Eye (tissue), 1 donor: ENCODE results near the gene TMEM132C.
"Not testable (repeated sequence)": the region's sequence is repeated elsewhere in the genome, so short reads cannot be mapped to it uniquely, and the experiment has no call there.

ENCODE experiments used
- DNase-seq: peaks from one replicate; pipeline ENCODE4 v3.0.0-alpha.2; 2015

Gene TMEM132C

DNA sequence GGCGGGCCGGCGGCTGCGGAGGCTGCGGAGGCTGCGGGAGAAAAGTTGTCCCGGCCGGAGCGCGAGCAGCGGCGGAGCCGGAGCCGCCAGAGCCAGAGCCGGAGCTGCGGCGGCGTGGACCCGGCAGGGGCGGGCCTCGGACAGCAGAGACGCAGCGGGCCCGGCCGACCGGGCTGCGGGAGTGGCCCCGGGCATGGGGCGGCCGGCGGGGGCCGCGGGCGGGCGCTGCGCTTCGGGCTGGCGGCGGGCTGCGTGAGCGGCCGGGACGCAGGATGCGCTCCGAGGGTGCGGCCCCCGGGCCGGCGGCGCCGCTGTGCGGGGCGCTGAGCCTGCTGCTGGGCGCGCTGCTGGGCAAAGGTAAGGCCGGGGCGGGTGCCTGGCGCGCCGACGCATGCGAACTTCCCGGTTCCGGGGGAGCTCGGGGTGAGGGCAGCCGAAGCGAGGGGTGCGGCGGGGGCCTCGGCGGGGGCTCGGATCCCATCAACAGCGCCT is at the start of gene TMEM132C:
Gene TMEM132C, plus strand, starts transcription at position 40 of the 492 bp plus-strand sequence. Its CDS starts 233 bp downstream, at position 273.
- peak; percentile 48 for DNase-seq

DNA sequence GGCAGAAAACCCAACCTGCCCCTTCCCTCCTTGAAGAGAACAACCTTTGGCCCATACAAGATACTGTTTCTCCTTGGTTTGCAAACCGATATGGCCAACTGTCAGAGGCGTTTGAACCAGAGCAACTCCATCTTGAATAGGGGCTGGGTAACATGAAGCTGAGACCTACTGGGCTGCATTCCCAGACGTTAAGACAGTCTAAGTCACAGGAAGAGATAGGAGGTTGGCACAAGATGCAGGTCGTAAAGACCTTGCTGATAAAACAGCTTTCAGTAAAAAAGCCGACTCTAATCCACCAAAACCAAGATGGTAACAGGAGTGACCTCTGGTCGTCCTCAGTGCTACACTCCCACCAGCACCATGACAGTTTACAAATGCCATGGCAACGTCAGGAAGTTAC is 42.7 kb upstream of the TMEM132C start:
- no peak for DNase-seq

DNA sequence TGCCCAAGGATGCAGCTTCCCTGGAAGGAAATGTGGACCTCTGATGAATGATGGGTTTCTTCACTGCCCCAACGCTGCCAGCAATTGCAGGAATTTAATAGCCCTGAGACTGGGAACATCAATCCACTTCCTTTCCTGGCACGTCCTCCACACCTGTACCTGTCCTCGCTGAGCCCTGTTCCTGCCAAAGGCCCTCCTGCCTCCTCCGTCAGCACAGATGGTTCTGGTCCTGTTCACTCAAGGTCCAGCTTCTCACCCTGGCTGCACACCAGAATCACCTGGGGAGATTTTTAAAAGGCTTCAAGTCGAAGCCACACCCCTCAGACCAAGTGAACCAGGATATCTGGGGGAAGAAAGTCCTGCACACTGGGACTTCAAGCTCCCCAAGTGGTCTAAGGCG is 38.4 kb upstream of the TMEM132C start:
- no peak for DNase-seq

DNA sequence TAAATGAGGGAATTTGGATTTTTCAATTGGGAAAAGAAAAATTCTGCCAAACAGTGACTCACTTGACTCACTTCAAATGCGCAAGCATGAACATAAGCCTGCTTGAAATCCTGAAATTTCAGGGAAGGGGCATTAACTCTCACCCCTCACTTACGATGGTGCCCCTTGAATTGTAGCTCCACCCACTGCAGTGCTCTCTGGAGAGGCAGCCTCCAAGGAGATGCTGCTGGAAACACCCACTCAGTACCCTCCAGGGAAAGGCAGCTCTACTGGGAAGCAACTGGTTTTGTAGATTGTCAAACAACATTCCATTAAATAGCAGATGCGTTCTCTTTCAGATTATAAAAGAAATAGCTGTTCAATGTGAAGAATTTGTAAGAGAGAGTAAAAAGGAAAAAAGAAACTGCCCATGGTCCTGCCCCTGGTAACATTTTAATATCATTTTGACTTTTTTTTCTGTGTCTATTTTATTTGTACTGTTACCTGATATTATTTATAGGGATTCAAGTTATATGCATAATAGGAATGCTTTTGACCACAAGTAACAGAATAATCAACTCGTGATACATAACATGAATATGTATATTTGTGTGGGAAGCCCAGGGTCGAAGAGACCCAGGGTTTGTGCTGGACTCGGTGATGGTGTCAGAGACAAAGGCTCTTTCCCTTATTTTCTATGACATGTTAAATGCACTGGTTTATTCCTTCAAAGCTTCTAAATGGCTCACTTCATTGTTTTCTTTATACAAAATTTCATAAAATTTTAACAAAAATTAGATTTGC is 31.1 kb upstream of the TMEM132C start:
- no peak for DNase-seq

DNA sequence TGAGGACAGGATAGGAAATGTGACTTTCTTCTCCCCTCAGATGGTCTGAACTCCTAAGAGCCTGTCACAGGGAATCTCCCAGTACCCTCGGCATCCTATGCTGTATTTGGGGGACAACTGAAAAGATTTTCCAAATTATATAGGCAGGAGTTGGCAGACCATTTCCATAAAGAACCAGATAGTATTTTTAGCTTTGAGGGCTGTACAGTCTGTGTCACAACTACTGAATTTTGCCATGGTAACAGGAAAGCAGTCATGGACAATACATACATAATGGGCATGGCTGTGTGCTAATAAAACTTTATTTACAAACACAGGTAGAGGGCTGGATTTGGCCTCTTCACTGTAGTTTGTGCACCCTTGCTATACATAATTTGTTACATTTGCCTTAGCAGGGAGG is 30.4 kb upstream of the TMEM132C start:
- no peak for DNase-seq

DNA sequence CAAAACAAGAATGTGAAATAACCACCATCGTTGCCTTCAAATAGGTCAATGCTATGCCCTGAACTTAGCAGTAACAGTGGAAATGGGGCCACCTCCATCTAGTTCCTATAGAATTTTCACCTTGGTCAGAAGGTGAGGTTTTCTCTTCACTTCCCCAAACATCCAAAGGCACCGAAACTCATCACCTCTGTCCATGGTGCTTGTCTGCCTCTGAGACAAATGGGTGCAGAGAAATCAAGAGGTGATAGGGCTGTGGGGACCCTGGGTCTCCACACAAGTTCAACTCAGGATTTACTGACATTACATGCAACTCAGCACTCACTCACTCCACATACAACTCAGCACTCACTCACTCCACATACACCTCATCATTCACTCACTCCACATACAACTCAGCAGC is 26.2 kb upstream of the TMEM132C start:
- no peak for DNase-seq

DNA sequence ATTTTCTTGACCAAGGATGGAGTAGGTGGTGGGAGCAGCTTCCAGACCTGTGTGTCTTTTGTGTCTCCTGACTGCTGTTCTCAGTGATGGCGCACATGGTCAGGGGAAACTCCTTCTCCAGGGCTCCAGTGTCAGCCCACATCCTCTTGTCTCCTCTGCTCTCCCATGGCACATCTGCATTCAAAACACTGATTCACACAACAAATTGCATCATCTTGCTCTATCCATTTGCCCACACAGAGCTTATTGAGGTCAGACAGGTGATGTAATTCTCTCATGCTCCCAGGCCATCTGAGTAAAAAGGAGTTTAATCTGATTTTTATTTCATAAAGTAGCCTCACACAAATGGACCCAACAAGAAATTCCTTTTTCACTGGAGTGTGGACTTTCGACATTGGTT is 21.8 kb upstream of the TMEM132C start:
- DNase-seq = peak; percentile 70

DNA sequence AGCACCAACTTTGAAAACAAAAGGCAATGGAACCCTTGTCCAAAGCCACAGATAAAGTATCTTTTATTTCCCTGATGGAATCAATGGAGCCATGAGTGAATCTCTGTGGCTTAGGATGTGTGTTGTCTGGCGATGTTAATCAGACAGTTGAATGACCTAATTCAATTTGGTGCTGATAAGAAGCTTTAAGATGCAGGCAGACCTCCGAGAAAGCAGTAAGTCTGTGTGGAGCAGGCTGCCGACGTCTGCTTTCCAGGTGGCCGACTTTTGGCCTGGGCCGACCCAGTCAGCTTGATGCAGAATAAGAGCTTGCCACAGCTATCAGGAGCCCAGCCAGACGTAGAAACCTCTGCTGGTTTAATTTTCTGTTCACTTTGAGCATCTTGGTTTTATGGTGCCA is 21.1 kb upstream of the TMEM132C start:
- no peak for DNase-seq

DNA sequence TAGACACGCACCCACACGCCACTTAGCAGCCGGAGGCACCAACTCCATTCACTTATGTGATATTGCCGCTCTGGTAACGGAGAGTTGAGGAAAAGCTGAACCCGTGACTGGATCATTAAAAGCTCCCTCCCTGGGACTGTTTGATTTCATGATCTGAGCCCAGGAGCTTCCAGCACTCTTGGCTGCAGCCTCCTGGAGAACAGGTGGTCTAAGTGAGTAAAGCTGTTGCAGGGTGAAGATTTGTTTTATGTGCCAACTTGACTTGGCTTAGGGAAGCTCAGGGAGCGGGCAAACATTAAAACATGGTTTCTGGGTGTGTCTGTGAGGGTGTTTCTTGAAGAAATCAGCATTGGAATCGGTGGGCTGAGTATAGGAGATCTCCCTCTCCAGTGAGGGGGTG is 16.9 kb upstream of the TMEM132C start:
- no peak for DNase-seq

DNA sequence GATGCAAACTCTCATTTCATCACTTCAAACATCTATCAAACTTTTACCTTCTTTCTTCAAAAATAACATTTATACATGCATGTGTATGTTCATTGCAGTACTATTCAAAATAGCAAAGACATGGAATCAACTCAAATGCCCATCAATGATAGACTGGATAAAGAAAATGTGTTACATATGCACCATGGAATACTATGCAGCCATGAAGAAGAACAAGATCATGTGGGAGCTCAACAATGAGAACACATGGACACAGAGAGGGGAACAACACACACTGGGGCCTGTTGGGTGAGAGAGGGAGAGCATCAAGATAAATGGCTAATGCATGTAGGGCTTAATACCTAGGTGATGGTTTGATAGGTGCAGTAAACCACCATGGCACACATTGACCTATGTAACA is 13.1 kb upstream of the TMEM132C start:
- not testable (repeated sequence) for DNase-seq

DNA sequence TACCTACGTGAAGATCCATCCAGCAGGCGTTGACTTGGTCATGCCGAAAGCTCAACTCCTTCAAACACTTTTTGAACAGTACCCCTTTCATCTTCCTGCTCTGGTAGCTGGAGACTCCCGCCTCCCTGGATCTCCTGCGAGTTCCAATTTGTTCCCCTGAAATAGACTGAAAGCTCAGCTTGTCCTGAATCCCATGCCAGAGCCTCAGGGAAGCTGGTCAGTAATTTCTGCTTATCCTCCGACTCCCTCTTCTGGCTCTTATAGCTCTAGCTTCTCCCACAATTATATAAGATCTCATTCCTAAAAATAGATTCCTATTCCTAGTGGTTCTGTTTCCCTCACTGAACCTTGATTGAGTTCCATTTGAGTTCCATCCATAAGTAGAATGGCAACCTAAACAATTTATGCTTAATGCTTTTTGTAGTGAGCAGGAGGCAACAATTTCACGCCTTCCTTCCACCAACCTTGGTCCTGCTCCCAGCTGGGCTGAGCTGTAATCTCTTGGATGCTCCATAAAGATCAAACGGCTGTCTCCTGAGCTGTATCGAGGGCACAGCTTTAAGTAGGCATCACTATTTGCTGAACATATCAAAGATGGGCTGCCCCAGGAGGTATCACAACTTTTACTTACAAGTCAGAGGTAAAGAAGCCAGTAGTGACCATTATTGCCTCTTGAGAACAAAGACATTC is 8.0 kb upstream of the TMEM132C start:
- DNase-seq = peak; percentile 48

DNA sequence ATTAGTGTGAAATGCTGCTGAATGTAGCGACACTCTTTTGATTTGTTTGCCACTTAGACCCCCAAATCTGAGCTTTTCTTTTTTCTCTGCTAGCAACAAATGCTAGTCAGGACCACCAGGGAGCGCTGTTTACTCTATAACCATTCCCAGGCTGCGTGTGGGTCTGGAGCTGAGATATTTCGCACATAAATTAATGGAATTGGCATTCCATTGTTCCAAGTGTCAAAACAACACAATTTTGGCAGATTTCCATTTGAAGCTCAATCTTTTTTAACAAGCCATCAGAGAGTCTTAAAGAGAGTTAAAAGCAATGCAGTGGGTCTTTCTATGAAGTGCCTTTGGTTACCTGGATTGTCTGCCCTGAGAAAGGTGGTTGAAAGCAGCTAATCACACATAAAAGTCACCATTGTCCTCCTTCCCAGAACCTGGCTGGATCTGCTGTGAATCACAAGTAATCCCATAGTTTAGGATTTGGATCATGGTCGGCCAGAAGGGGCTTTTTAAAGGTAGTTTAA is 7.4 kb upstream of the TMEM132C start:
- peak; percentile 91 for DNase-seq

DNA sequence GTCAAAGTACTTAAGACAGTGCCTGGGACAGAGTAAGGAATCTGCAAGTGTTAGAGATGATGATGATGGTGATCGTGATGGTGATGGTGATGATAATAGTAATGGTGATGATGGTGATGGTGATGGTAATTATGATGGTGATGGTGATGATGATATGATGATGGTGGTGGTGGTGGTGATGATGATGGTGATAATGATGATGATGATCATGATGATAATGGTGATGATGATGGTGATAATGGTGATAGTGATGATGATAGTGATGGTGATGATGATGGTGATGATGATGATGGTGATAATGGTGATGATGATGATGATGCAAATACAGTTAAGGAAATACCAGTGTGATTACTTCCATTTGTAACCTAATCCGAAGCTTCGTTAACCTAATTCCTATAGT is 5.2 kb upstream of the TMEM132C start:
- no peak for DNase-seq

DNA sequence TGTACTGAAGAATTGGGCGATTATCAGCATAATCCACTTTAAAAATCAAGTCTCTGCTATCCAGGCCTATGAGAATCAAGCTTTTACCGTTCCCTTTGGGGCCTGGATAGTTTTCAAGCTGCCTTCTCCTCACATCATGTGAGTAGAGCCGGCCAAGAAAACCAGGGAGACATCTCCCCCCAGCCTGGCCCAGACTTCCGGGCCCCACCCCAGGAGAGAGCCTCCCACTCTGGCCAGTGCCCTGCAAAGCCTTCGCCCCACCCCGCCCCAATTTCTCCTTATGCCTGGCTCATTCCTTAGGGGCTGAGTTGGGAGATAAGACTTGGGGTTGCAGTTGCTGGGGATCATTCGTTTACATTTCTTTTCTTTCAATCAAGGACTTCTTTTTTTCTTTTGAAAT is 1.4 kb upstream of the TMEM132C start:
- DNase-seq = peak; percentile 19

DNA sequence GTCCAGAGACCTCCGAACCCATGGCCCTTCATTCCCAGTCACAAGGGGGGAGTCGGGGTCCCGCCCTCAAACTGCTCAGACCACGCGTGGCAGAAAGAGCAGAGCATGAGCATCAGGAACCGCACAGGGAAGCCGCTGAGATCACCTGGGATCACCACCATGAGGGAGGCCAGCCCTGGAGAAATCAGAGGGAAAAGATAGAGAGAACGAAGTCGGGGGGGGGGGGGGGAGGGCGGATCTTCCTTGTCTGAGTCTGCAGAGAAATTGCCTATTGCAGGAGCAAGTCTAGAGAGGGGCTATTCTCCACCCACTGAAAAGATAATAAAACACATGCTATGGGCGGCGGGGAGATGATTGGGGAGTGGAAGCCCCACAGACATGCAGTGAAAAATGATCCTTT is 884 bp upstream of the TMEM132C start:
- no peak for DNase-seq

DNA sequence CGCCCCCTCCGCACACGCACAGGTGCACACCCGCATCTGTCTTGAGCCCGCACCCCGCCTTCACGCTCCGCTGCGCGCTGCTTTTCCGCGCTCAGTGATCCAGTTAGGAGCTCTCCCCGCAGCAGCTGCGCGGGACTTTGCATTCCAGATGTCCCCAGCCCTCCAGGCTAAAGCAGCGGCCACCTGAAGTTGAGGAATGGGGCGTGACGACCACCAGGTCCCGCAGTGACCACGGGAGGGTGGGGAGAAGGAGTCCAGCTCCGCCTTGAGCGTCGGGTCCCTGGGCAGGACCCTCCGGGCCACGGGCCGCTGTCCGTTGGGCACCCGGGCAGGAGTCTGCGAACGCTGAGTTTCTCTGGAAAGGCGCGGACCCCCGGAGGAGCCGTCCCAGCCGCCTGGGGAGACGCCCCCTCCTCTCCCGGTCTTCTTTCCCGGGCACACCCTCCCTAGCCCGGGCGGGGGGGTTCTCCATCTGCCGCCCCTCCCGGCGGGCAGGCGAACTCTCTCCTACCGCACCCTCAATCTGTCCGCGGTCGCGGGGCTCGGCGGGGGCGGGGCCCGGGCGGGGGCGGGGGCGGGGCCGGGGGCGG is 334 bp upstream of the TMEM132C start:
- DNase-seq = peak; percentile 74

DNA sequence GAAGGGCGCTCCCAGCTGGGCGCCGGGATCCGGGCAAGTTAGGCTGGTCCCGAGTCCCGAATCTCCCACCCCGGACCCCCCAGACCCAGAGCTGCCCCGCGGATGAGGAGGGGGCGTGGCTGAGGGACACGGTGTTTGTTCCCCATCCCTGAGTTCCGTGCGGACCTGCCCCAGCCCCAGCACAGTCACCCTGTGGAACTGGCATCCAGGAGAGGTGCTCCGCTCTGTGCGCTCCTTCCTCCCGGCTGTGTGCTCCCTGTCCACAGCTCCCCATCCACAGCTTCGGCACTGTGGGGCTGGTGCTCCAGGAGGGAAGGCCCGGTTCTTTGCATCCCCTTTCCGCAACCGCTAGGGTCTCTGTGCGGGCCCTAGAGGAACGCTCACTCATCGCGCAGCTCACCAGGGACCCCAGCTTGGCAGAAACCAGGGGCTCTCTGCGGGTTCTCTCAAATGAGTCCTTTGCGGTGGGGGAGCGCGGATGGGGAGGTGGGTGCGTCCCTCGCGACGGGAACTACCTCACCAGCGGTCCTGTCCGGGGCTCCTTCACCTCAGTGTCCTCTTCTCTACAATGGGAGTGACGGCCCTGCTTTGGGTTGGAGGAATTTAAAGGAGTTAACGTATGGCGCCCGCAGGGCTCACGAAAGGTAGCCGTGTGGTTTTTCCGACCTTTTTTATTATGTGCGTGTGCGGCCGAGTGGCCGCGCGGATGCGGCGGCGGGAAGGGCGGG is 845 bp downstream of the TMEM132C start:
- peak; percentile 66 for DNase-seq

DNA sequence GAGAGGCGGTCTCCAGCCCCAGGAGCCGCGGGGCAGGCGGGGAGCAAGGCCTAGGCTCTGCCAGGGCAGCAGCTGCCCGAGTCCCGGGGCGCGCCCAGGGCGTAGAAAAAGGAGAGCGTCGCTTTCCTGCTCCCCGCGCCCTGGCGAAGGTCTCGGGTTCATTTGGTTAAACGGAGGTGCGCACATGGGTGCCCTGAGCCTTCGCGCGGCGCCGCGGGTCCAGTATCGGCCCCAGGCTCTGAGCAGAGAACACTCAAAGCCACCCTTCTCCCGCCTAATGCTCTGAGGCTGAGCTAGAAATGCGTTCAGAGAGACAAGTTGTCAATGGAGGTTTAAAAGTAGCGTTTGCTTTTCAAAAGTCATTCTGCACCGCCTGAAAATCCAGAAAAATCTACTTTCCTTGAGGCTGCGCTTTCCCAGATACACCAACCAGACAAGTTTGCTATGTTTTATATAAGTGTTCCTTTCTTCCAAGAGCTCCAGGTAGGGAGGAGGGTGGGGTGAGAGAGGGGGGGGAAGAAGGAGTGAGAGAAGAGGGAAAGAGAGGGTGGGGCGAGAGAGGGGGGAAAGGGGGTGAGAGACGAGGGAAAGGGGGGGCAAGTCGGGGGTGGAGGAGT is 1.5 kb downstream of the TMEM132C start:
- DNase-seq = peak; percentile 58

DNA sequence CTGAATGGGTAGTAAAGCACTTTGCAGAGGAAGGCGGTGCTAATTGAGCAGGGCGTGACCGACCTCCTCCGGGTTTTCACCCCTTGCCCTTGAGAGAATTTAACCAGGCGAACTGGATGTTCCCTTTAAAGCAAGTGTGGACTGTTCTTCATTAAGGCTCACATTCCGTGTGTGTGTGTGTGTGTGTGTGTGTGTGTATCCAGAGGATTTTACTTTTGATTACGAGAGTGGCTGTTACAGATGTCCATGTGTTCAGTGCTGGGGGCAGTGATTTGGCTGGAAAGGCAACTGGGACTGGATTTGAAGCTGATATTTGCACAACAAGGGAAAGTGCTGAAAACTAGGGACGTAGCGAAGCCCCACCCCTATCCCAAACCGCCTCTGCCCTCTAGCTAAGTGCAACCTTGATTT is 2.2 kb downstream of the TMEM132C start:
- peak; percentile 68 for DNase-seq

DNA sequence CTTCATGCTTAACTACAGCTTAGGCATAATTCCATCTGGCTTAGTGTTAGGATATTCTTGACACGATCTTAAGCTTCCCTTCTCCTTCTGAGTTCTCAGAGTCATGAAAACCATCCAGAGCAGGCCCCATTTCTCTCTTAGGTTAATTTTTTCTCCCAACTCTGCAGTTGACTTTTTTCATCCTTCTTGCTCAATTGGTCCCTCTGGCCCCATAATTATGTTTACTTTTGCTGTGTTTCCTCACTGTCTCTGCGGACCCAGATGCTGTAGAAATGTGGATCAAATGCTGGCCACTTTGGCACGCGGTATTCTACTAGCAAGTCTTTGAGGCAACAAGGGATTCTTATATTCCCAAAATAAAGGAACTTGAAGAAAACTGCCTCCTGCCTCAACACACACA is 9.5 kb downstream of the TMEM132C start:
- no peak for DNase-seq

DNA sequence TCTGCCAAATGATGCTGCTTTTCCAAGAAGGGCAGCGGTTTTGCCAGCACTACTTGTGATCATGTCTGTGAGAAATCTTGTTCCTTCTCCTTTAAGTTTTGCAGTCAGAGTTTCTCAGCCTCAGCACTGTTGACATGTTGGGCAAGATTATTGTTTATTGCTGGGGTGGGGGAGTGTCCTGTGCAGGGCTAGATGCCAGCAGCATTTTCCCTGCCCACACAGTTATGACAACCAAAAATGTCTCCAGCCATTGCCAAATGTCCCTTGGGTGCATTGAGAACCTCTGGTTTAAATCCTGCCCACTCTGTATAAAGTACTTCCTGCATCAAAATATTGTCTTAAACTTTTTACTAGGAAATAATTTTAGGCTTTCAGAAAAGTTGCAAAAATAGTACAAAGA is 20.0 kb downstream of the TMEM132C start:
- DNase-seq = no peak

DNA sequence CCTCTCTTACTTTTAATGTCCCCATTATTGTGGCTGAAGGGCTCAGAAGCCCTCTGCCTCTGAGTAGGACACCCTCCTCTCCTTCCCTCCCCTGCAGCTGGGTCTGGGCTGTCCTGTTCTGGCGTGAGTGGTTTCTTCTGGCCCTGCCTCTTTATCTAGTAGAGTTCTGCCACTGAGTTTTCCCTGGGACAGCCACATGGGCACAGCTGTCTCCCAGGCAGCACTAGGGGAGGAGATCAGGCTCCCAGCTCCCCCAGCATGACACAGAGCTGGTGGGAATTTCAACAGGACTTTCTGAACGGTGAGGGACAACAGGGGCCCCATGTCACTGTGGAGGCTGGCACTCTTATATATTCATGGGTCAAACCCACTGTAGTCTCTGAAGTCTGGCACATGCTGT is 21.4 kb downstream of the TMEM132C start:
- no peak for DNase-seq

DNA sequence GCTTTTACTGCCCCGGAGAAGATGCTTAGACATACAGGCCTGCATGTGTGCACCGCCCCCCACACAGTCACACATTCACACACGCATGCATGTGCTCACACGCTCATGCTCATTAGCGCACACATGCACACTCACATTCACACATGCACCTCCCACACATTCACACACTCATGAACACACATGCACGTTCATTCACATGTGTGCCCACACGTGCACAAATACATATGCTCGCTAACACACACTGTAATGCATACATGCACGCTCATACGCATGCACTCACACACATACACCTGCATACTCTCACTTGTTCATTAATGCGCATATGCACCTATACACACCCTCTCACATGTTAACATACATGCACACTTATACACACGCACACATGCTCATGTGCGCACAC is 21.9 kb downstream of the TMEM132C start:
- DNase-seq = no peak
